Keratinocyte (primary cell): Measurements from ENCODE around the gene MRPS14. TPM values are rescaled to one million over a fixed set of nuclear protein-coding genes. Genes with fewer than 3 reads are reported as not detected.

Experiments
- DNase-seq: peaks from one replicate; pipeline ENCODE4 v3.0.0-alpha.2; 2011; ENCODE audit warnings: low read depth, missing footprints, low spot score
- FAIRE-seq: peaks from 2 replicates; lab custom pipeline; 2011; peaks lifted over from hg19 to GRCh38; lab: Jason Lieb, UNC
- H2AFZ ChIP-seq: 2 replicates; pipeline ENCODE4 v1.6.0; 2012; ENCODE audit warnings: low read length, control low read depth, inconsistent platforms; ENCODE audit not compliant: control insufficient read depth
- H3K27ac ChIP-seq: 2 replicates; pipeline ENCODE4 v1.5.1; 2011; ENCODE audit warnings: low read length; ENCODE audit not compliant: control insufficient read depth, insufficient read depth
- H3K27me3 ChIP-seq: 3 replicates; pipeline ENCODE4 v1.6.0; 2011; ENCODE audit warnings: low read length; ENCODE audit not compliant: control insufficient read depth, insufficient read depth; ENCODE audit errors: extremely low read depth
- H3K36me3 ChIP-seq, 2 experiments: 2 replicates in 1 of 2; 3 replicates in 1 of 2; pipeline ENCODE4 v1.5.1; 2011; ENCODE audit warnings: low read length in 2 of 2, mild to moderate bottlenecking in 1 of 2; ENCODE audit not compliant: control insufficient read depth in 2 of 2, insufficient read depth in 2 of 2; ENCODE audit errors: extremely low read depth in 1 of 2
- H3K4me1 ChIP-seq: 3 replicates; pipeline ENCODE4 v1.5.1; 2011; ENCODE audit warnings: low read length; ENCODE audit not compliant: control insufficient read depth, insufficient read depth; ENCODE audit errors: extremely low read depth
- H3K4me2 ChIP-seq: 3 replicates; pipeline ENCODE4 v1.6.0; 2011; ENCODE audit warnings: low read depth, low read length; ENCODE audit not compliant: control insufficient read depth, insufficient read depth; ENCODE audit errors: extremely low read depth
- H3K4me3 ChIP-seq, 3 experiments: fragments of 200-600 bp in 1 of 3; sonication (generic) in 1 of 3; 2 replicates in 2 of 3; 3 replicates in 1 of 3; pipeline ENCODE4 v1.5.1; 2011 to 2016; ENCODE audit warnings: low read length in 3 of 3, mild to moderate bottlenecking in 3 of 3, control low read depth in 2 of 3, inconsistent platforms in 1 of 3, low read depth in 1 of 3, mixed read lengths in 1 of 3, mixed run types in 1 of 3, moderate library complexity in 1 of 3; ENCODE audit not compliant: control insufficient read depth in 2 of 3, insufficient read depth in 2 of 3; ENCODE audit errors: extremely low read depth in 1 of 3
- H3K79me2 ChIP-seq: 2 replicates; pipeline ENCODE4 v1.6.0; 2012; ENCODE audit warnings: low read length; ENCODE audit not compliant: control insufficient read depth, insufficient read depth
- H3K9ac ChIP-seq: 3 replicates; pipeline ENCODE4 v1.6.0; 2011; ENCODE audit warnings: low read length; ENCODE audit not compliant: control insufficient read depth, insufficient read depth; ENCODE audit errors: extremely low read depth
- H3K9me1 ChIP-seq: 3 replicates; pipeline ENCODE4 v1.6.0; 2011; ENCODE audit warnings: low read length; ENCODE audit not compliant: control insufficient read depth, insufficient read depth; ENCODE audit errors: extremely low read depth
- H3K9me3 ChIP-seq: 2 replicates; pipeline ENCODE4 v1.5.1; 2012; ENCODE audit warnings: low read depth, low read length; ENCODE audit not compliant: control insufficient read depth
- H4K20me1 ChIP-seq: 3 replicates; pipeline ENCODE4 v1.6.0; 2011; ENCODE audit warnings: low read length; ENCODE audit not compliant: control insufficient read depth, insufficient read depth; ENCODE audit errors: extremely low read depth
- EZH2 ChIP-seq: IDR thresholded peaks from one replicate; pipeline ENCODE4 v1.6.1; 2012; ENCODE audit warnings: inconsistent platforms, mild to moderate bottlenecking, low read length, moderate library complexity
- dilution Hi-C: fragments of 300-500 bp; cut with MboI; formaldehyde crosslinking; loops from one replicate; pipeline ENCODE4 v1.7.0; 2020; ENCODE audit warnings: low sequenced_read_pairs; ENCODE audit not compliant: extremely low pct_ligation_motif_present
- polyA plus RNA-seq, 5 experiments: library from polyadenylated mRNA; depleted of rRNA in 3 of 5; stranded (reverse) in 3 of 5; stranded (forward) in 1 of 5; unstranded in 1 of 5; fragments of >200 nt; gene quantifications; 1 replicate in 1 of 5; 2 replicates in 3 of 5; 3 replicates in 1 of 5; pipeline versions ENCODE4 v1.2.1 to v1.2.3, GENCODE V29; 2011 to 2012; ENCODE audit warnings: missing spikeins in 2 of 5, low read depth in 1 of 5, low replicate concordance in 1 of 5
- TF ChIP-seq, protein P1 (sequence below), 3 experiments: IDR thresholded peaks in 1 of 3; conservative IDR thresholded peaks in 1 of 3; optimal IDR thresholded peaks in 1 of 3; 2 replicates in 2 of 3; 3 replicates in 1 of 3; pipeline versions ENCODE3 to v1.5.1; 2011; ENCODE audit warnings: low read length in 3 of 3, mild to moderate bottlenecking in 3 of 3, moderate library complexity in 2 of 3, control low read depth in 1 of 3, inconsistent platforms in 1 of 3; ENCODE audit not compliant: insufficient read depth in 2 of 3; ENCODE audit errors: extremely low read depth in 1 of 3

Gene MRPS14
- polyA plus RNA-seq, 1 donor (not counting 4 experiments of a cell fraction or from before 2014, with no cell fraction given), result 35.2 TPM

DNA sequence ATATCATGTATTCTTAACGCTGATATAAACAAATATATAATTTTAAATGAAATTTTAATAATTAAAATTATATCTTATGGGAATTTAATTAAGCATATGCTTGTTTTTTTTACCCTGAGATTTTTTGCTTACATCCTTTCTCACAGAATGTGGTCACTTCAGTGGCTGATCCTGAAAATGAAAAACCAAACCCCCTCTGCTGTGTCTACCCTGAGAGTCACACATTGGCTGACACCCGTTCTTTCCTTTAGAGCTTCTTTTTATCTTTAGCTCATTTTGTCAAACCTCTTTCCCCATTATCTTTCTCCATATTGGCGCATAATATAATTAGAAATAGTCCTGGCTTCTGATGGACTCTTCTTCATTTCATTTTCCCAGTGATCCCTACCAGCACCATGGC, 34.2 kb downstream of the MRPS14 start:
- FAIRE-seq (no peak), DNase-seq (no peak)
- H3K9ac ChIP-seq, result no peak overlapping the region
- H2AFZ ChIP-seq, result no peak overlapping the region
- H3K9me1 ChIP-seq, result no peaks in the 10 kb centered on the region
- H3K79me2 ChIP-seq, result no peaks in the 10 kb centered on the region
- no peaks in the 10 kb centered on the region for H3K36me3 ChIP-seq
- peaks cover 6% of the 10 kb centered on the region for H3K4me1 ChIP-seq
- H3K9me3 ChIP-seq, result no peaks in the 10 kb centered on the region
- no peak overlapping the region for H3K4me3 ChIP-seq
- TF ChIP-seq, protein P1, sequence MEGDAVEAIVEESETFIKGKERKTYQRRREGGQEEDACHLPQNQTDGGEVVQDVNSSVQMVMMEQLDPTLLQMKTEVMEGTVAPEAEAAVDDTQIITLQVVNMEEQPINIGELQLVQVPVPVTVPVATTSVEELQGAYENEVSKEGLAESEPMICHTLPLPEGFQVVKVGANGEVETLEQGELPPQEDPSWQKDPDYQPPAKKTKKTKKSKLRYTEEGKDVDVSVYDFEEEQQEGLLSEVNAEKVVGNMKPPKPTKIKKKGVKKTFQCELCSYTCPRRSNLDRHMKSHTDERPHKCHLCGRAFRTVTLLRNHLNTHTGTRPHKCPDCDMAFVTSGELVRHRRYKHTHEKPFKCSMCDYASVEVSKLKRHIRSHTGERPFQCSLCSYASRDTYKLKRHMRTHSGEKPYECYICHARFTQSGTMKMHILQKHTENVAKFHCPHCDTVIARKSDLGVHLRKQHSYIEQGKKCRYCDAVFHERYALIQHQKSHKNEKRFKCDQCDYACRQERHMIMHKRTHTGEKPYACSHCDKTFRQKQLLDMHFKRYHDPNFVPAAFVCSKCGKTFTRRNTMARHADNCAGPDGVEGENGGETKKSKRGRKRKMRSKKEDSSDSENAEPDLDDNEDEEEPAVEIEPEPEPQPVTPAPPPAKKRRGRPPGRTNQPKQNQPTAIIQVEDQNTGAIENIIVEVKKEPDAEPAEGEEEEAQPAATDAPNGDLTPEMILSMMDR (optimal IDR thresholded peaks at IDR 0.05 in 1 of 3, IDR thresholded peaks at IDR 0.05 in 1 of 3, conservative IDR thresholded peaks at IDR 0.05 in 1 of 3; ENCODE audit: extremely low read depth in 1 of 3, insufficient read depth in 2 of 3, low read length in 3 of 3), result no peak
- TF ChIP-seq EZH2, result no peak
- no peaks in the 10 kb centered on the region for H4K20me1 ChIP-seq
- no peak overlapping the region for H3K4me2 ChIP-seq
- dilution Hi-C loops, result no loop called here
- no peaks in the 10 kb centered on the region for H3K27me3 ChIP-seq
- H3K27ac ChIP-seq, result no peak overlapping the region

DNA sequence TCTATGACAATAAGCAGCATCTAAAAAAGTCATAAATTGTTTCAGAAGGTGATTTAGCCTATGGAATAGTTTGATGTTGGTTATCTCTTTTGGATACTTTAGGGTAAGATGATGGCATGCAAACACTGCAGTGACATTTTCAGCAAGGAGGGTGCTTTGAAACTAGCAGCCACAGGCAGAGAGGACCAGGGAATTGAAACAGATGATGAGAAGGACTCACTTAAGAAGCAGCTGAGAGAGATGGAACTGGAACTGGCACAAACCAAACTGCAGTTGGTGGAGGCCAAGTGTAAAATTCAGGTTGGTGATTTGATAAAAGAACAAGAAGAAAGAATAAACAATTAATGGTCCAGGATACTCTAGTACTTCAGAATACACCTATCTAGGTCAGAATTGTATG, 34.7 kb downstream of the MRPS14 start:
- dilution Hi-C loops, result no loop called here
- Histone ChIP-seq H3K27ac (no peak overlapping the region), H4K20me1 (no peaks in the 10 kb centered on the region), H3K27me3 (no peaks in the 10 kb centered on the region), H3K9me3 (no peaks in the 10 kb centered on the region), H3K36me3 (no peaks in the 10 kb centered on the region), H3K9ac (no peak overlapping the region), H3K79me2 (no peaks in the 10 kb centered on the region), H3K4me1 (peaks cover 6% of the 10 kb centered on the region), H3K4me3 (no peak overlapping the region), H2AFZ (no peak overlapping the region), H3K4me2 (no peak overlapping the region), H3K9me1 (no peaks in the 10 kb centered on the region)
- TF ChIP-seq, protein P1 (optimal IDR thresholded peaks at IDR 0.05 in 1 of 3, IDR thresholded peaks at IDR 0.05 in 1 of 3, conservative IDR thresholded peaks at IDR 0.05 in 1 of 3; ENCODE audit: extremely low read depth in 1 of 3, insufficient read depth in 2 of 3, low read length in 3 of 3), result no peak
- TF ChIP-seq EZH2, result no peak
- DNase-seq (no peak), FAIRE-seq (no peak)
